Thyroid gland (tissue), 4 donors: ENCODE measurements around the gene C8G. TPM values are rescaled to one million over a fixed set of nuclear protein-coding genes. Genes with fewer than 3 reads are reported as not detected.

Experiments used
- DNase-seq, 2 donors: peaks; one replicate each; pipeline ENCODE4 v3.0.0-alpha.2; 2019
- H3K27ac ChIP-seq, 3 donors: fragments of 200-600 bp; sonication (generic); 1 replicate in 2 of 3; 2 replicates in 1 of 3; pipeline ENCODE4 v1.5.1; 2016 to 2019; ENCODE audit warnings: mild to moderate bottlenecking in 1 of 3, moderate library complexity in 1 of 3
- H3K27me3 ChIP-seq: fragments of 200-600 bp; sonication (generic); one replicate; pipeline ENCODE4 v1.5.1; 2019
- H3K36me3 ChIP-seq, 2 donors: fragments of 200-600 bp; sonication (generic); one replicate each; pipeline ENCODE4 v1.5.1; 2016 to 2019
- H3K4me1 ChIP-seq, 2 donors: fragments of 200-600 bp; sonication (generic); one replicate each; pipeline ENCODE4 v1.5.1; 2017 to 2019
- H3K4me3 ChIP-seq, 3 donors: fragments of 200-600 bp; sonication (generic); replicated peaks in 1 of 3; 1 replicate in 2 of 3; 2 replicates in 1 of 3; pipeline ENCODE4 v1.5.1; 2016; ENCODE audit warnings: mild to moderate bottlenecking in 1 of 3
- H3K9me3 ChIP-seq: fragments of 200-600 bp; sonication (generic); one replicate; pipeline ENCODE4 v1.5.1; 2017
- POLR2A ChIP-seq, 2 donors: fragments of 450-650 bp; IDR thresholded peaks; one replicate each; pipeline ENCODE4 v1.6.1; 2017; ENCODE audit warnings: antibody characterized with exemption in 2 of 2, mild to moderate bottlenecking in 2 of 2, moderate library complexity in 1 of 2
- WGBS, 2 donors: methylation state at CpG; one replicate each; pipeline ENCODE4 v1.1.5; 2017; 5-methylcytosine and 5-hydroxymethylcytosine counted together
- intact Hi-C: fragments of 100-400 bp; cut with DNase I; formaldehyde crosslinking; loops from one replicate; pipeline ENCODE4 v1.15.1; 2023
- total RNA-seq, 4 donors: library from RNA; depleted of rRNA; stranded (reverse); fragments of >200 nt; gene quantifications; one replicate each; pipeline ENCODE4 v1.2.3, GENCODE V29; 2016
- TF ChIP-seq, protein P1 (sequence below), 6 experiments: fragments of 200-600 bp in 3 of 6; fragments of 450-650 bp in 3 of 6; sonication (generic) in 3 of 6; IDR thresholded peaks; one replicate each; pipeline ENCODE4 v1.5.1; 2016 to 2019; ENCODE audit warnings: antibody characterized with exemption in 6 of 6, mild to moderate bottlenecking in 2 of 6, inconsistent platforms in 1 of 6, moderate library complexity in 1 of 6

The C8G gene
- total RNA-seq, 4 donors from 2014 or later, result 1.8 TPM; not detected in 3

DNA sequence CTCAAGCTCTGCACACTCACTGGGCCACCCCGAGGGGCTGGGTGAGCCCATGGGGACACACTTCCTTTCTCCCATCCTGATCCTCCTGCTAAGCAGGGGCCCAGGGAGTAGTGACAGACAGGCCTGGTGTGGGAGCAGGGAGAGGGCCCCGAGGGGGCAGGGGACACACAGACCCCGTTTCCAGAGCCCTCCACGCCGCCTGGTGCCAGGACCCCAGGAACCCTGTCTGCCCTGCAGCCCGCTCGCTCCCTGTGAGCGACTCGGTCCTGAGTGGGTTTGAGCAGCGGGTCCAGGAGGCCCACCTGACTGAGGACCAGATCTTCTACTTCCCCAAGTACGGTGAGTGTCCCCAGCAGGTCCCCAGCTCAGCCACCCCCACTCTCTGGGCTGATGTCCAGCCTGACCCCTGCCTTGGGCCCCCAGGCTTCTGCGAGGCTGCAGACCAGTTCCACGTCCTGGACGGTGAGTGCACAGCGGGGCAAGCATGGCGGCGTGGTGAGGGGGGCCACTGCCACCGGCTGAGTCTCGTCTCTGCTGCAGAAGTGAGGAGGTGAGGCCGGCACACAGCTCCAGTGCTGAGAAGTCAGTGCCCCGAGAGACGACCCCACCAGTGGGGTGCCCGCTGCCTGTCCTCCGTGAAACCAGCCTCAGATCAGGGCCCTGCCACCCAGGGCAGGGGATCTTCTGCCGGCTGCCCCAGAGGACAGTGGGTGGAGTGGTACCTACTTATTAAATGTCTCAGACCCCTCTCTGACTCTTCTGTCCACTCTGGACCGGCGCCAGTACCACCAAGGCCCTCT lies 1.4 kb downstream of the C8G start:
- H3K9me3 ChIP-seq, result no peaks in the 10 kb centered on the region
- 78 to 83% methylated on average over 11 to 21 of the region's 27 CpGs for WGBS, 2 donors
- no peak overlapping the region for H3K4me3 ChIP-seq
- intact Hi-C loops, result loop anchor here (5.0 kb wide), 1 partner anchor 139 kb away; the partner anchor contains the start of gene RABL6
- H3K27ac ChIP-seq, result peak overlapping the region; percentile 71 to 89 (median 72)
- H3K4me1 ChIP-seq, result peaks cover 51 to 71% of the 10 kb centered on the region in 2 donors
- peaks cover 16% of the 10 kb centered on the region in 2 donors for H3K36me3 ChIP-seq
- DNase-seq, result peak; percentile 31 to 35
- no peaks in the 10 kb centered on the region for H3K27me3 ChIP-seq
- TF ChIP-seq, protein P1, sequence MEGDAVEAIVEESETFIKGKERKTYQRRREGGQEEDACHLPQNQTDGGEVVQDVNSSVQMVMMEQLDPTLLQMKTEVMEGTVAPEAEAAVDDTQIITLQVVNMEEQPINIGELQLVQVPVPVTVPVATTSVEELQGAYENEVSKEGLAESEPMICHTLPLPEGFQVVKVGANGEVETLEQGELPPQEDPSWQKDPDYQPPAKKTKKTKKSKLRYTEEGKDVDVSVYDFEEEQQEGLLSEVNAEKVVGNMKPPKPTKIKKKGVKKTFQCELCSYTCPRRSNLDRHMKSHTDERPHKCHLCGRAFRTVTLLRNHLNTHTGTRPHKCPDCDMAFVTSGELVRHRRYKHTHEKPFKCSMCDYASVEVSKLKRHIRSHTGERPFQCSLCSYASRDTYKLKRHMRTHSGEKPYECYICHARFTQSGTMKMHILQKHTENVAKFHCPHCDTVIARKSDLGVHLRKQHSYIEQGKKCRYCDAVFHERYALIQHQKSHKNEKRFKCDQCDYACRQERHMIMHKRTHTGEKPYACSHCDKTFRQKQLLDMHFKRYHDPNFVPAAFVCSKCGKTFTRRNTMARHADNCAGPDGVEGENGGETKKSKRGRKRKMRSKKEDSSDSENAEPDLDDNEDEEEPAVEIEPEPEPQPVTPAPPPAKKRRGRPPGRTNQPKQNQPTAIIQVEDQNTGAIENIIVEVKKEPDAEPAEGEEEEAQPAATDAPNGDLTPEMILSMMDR (IDR thresholded peaks at IDR 0.05), result no peak
- no peak for TF ChIP-seq POLR2A (IDR thresholded peaks at IDR 0.05)

- H3K27me3 ChIP-seq, result no peaks in the 10 kb centered on the region
- intact Hi-C loops, result loop anchor here (5.0 kb wide), 1 partner anchor 140 kb away; the partner anchor contains the start of gene RABL6
- TF ChIP-seq, protein P1 (IDR thresholded peaks at IDR 0.05), result no peak
- no peak for TF ChIP-seq POLR2A (IDR thresholded peaks at IDR 0.05)
- H3K36me3 ChIP-seq, result peaks cover 8% of the 10 kb centered on the region in 2 donors
- H3K9me3 ChIP-seq, result no peaks in the 10 kb centered on the region
- H3K4me1 ChIP-seq, result peaks cover 60 to 80% of the 10 kb centered on the region in 2 donors
- peak; percentile 55 to 62 for DNase-seq
- whole genome bisulfite sequencing, 2 donors, result 4 to 54% methylated on average over 4 to 26 of the region's 26 CpGs
- H3K4me3 ChIP-seq, result no peak overlapping the region
- peak overlapping the region; percentile 71 to 89 (median 72) for H3K27ac ChIP-seq
These were observed 2.2 kb downstream of the C8G start for GRCh38 chr9:136947028-136947891.

GRCh38 chr9:136947955-136948510 lies 3.0 kb downstream of the C8G start:
- DNase-seq, result peak; percentile 65 to 67
- Histone ChIP-seq H3K4me3 (no peak overlapping the region), H3K27ac (peak overlapping the region; percentile 71 to 89 (median 72)), H3K36me3 (peaks cover 0 to under 1% of the 10 kb centered on the region in 2 donors), H3K4me1 (peaks cover 66 to 82% of the 10 kb centered on the region in 2 donors), H3K27me3 (no peaks in the 10 kb centered on the region), H3K9me3 (no peaks in the 10 kb centered on the region)
- intact Hi-C loops, result loop anchor here (2.0 to 5.0 kb wide), 2 partner anchors 83 to 141 kb away; partner anchors contain the start of gene RABL6
- WGBS, 2 donors, result 49 to 60% methylated on average over 6 to 15 of the region's 15 CpGs
- TF ChIP-seq POLR2A (IDR thresholded peaks at IDR 0.05), result no peak
- TF ChIP-seq, protein P1 (IDR thresholded peaks at IDR 0.05), result peak in 4 of 6 experiments; percentile 30 to 55 (median 45)

DNA sequence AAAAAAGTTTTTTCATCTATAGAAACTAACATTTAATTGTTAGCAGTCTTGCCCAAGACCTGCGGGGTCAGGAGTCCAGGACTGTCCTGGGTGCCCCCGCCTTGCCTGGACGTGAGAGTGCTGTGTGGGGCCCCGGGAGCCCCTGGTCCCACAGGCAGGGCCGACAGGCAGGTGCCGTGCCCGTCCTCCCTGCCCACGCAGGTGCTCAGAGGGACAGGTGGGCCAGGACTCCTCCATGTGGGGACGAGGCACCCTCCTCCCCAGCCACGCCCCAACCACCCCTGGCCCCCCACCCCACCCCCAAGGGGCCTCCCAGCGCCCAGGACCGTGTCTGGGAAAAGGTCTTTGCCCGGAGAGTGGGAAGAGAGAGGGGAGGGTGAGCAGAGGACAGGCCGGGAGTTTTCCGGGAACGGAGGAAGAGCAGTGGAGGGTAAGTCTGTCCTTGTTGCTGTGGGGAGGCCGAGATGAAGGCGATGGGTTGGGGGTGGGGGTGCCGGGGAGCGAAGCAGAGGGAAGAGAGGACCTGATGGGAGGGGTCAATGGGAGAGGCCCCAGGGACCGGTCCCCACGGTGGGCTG lies 4.3 kb downstream of the C8G start:
- peaks cover 60 to 84% of the 10 kb centered on the region in 2 donors for H3K4me1 ChIP-seq
- 10 to 11% methylated on average over 14 to 21 of the region's 22 CpGs for WGBS, 2 donors
- peak overlapping the region in 2 of 3 donors; percentile 38 to 53 for H3K4me3 ChIP-seq
- peak; percentile 32 to 36 for DNase-seq
- TF ChIP-seq, protein P1 (IDR thresholded peaks at IDR 0.05), result no peak
- no peak for TF ChIP-seq POLR2A (IDR thresholded peaks at IDR 0.05)
- intact Hi-C loops, result loop anchor here (2.0 to 5.0 kb wide), 2 partner anchors 81 to 142 kb away; partner anchors contain the start of gene RABL6
- no peaks in the 10 kb centered on the region for H3K9me3 ChIP-seq
- peak overlapping the region; percentile 78 to 96 (median 95) for H3K27ac ChIP-seq
- H3K36me3 ChIP-seq, result no peaks in the 10 kb centered on the region
- H3K27me3 ChIP-seq, result no peaks in the 10 kb centered on the region
